Measurements from ENCODE around the gene RPS25.
"Not testable (repeated sequence)": the region's sequence is repeated elsewhere in the genome, so short reads cannot be mapped to it uniquely, and the experiment has no call there.

Gene RPS25

DNA sequence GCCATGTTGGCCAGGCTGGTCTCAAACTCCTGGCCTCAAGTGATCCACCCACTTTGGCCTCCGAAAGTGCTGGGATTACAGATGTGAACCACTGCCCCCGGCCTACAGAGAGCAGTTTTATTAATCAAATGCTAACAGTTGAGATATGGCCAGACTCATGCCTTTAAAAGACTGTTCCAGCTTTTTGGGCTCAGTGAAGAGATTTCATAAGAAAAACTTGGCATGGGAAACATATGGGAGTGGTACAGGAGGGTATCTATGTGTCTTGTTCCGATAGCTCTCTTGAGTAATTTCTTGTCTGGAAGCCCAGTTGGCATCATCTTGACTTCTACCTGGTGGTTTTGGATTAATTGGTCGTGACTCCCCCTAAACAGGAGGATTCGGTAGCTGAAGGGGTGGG lies 20.7 kb upstream of the RPS25 start:
- DNase-seq: no peak

DNA sequence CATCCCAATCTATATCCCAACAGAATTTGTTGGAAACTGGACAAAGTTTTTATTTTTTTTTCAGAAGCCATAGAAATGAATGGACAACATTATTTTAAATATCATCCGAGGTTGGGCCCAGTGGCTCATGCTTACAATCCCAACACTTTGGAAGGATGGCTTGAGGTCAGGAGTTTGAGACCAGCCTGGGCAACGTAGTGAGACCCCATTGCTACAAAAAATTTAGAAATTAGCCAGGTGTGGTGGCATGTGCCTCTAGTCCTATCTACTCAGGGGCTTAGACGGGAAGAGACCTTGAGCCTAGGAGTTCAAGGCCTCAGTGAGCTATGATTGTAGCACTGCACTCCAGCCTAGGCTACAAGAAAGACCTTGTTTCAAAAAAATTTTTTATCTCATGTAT lies 16.7 kb upstream of the RPS25 start:
- DNase-seq: no peak

DNA sequence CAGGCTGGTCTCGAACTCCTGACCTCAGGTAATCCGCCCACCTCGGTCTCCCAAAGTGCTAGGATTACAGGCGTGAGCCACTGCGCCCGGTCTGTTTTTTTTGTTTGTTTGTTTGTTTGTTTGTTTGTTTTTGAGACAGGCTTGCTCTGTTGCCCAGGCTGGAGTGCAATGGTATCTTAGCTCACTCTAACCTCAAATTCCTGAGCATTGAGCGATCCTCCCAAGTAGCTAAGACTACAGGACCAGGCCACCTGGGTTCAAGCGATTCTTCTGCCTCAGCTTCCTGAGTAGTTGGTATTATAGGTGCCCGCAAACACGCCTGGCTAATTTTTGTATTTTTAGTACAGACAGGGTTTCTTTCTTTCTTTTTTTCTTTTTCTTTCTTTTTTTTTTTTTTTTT lies 15.3 kb upstream of the RPS25 start:
- DNase-seq: not testable (repeated sequence)

DNA sequence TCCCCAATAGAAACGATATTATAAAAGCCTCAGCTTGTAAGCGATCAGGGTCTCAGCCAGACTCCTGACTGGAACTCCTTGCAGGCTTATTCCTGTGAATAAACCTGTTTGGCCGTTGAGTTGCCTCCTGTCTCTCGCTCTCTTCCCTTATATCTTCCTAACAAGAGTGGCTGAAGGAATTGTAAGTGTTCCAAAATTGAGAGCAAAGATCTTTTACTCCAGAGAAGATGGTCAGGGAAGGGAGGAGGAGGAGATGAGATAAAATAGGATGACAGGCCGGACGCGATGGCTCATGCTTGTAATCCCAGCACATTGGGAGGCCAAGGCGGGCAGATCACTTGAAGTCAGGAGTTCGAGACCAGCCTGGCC lies 13.8 kb upstream of the RPS25 start:
- DNase-seq: no peak

DNA sequence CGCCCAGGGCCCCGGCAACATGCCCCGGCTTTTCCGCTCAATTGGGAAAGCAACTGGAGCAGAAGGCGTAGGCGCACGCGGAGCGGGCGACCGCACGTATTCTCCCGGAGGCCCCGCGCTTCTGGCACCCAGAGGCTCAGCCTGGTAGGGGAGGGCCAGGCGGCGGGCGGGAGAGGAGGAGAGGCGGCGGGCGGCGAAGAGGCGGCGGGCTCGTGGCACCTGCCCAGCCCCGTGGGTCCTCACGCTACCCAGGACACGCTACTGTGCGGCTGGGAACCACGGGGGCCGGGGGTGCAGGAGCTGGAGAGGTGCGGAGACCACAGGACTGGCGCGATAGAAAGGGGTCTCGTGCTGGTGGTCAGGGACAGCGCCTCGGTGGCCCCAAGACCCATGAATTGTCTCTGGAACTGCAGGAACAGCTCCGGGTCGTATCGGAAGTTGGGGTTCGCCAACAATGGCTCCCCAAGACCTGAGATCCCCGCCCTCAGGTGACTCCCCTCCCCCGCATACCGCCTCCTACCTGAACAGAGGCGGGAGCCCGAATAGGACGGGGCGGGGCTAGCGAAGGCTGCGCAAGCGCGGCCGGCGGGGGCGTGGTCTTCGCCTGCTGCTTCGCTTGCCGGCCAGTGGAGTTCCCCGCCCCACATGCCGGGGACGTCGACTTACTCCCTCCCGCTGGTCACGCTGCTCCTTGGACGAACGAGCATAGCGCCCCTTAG lies 12.3 kb upstream of the RPS25 start, which contains the start of gene SLC37A4:
SLC37A4 (minus strand) TSS at position 549 of the 719 bp plus-strand sequence.
- peak; percentile 100 for DNase-seq

DNA sequence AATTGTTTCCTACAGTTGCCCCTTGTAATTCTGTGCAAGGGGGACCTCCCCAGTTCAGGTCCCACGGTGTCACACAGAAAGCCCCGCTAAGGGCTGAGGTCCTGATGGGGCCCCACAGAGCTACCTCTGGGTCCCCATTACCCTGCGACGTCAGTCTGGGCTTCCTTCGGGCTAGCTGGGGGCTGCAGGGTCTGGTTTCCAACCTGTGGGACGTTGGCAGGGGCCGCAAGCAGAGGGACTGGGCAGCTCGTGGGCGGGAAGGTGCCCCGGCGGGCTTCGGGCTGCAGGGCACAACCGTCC lies 11.8 kb upstream of the RPS25 start:
- no peak for DNase-seq

DNA sequence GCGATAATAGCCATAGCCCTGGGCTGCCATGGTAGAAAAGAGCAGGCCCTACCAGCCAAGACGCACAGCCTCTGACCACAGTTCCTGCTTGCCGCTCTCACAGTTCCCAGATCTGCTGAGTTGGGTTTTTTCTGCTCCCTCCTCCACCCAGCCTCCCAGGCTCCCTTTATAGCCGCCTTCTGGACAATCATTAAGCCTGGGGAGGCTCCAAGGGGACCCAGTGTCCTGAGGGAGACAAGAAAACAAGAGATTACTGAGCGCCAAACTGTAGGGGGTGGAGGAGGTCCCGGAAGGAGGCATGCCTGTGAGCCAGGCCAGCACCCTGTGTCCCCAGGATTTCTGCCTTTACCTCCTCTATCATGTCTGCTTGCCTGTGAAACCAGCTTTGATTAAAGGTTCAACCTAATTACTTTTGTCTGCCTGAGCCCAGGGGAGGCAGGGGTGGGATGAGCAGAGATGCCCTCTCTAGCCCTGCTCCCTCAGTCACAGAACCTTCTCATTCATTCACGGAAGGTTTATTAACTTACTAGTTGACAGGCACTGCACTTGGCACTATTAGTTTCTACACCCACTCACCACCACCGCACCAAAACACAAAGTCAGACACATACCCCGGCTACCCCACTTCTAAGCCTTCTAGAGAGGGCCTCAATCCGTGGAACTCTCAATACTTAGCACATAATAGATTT lies 11.3 kb upstream of the RPS25 start:
- no peak for DNase-seq

DNA sequence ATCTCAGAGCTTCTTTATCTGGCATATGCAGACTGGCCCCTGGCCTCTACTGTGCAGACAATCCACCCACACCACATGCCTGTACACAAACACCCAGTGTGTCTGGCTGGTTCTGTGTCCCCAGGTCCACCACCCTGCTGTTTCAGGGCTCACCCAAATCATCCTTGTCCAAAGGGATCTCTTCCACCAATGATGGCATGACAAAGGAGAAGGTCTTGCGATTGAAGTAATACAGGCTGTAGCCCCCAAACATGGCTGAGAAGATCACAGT lies 10.9 kb upstream of the RPS25 start:
- no peak for DNase-seq

DNA sequence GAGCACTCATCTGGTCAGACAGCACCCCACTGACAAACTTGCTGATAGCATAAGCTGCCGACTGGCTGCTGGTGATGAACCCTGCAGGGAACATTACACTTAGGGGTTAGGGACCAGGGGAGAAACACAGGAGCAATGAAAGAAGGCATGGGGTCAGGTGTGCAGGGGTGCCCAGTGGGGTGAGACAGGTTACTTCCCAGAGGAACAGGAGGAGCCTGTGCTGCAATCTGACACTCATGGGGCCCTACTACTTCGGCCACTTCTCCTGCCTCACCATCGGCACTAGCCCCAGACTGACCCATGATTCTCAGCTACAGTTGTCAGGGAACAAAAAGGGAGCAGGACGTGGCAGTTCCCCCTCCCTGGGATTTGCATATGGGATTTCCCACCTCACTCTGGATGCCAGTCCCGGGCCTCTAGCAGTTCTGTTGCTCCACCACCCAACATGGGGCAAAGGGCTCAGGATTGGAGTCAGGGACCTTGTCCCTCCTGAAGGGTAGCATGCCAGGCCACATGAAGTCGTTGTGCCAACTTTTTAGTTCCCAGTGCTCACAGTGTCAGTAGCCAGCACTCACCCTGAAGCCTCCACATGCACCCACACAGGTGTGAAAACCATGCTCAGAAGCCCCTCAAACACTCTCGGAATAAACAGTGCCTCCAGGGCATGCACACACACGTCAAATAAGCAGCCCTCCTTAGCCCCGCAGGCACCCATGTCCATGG lies 10.4 kb upstream of the RPS25 start:
- DNase-seq: no peak

DNA sequence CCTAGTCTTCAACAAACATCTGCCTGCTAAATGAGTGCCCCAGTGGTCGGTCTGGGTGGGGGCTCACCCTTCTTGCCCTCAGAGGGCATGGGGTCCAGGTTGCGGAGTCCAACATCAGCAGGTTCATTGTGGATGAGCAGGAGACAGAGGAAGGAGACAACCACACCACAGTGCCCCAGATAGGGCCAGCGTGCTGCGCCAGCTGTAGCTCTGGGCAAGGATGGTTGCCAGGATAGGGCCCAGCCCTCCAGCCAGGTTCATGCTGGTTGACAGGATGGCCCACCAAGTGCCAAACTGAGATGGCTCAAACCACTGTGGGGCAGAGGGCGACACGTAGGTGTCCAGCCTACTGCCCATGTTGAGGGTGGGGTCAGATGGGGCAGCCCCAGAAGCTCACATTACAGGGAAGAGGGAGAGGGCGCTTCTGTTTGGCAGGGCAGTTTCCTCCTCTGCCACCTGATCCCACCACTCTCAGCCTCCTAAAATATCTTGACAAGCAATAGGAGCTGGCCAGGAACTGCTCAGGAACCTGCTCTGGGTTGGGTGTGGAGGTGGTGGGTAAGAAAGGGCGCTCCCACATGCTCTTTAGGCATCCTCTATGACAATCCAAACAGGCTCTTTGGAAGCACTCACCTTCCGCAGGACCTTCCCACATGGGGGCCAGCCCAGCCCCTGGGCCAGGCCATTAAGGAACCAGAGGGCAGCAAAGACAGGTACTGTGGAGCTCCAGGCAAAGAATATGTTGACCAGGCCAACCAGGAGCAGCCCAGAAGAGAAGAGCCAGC lies 9.6 kb upstream of the RPS25 start:
- DNase-seq: no peak

DNA sequence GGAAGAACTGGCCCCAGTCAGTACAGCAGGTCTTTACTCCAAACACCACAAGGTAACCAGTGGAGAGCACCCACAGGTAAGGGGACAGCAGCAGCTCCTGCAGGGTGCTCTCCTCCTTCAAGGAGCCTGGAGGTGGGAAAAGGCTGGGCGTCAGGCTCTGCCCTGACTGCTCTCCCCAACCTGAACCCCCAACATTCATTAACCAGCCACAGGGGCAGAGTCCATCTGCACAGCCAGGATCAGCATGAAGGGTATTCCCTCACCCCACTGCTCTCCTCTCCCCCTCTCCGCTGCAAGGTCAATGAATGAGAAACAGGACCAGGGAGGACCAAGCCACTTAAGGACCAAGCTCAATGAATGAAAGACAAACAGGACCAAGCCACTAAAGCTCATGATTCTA lies 8.8 kb upstream of the RPS25 start:
- no peak for DNase-seq

DNA sequence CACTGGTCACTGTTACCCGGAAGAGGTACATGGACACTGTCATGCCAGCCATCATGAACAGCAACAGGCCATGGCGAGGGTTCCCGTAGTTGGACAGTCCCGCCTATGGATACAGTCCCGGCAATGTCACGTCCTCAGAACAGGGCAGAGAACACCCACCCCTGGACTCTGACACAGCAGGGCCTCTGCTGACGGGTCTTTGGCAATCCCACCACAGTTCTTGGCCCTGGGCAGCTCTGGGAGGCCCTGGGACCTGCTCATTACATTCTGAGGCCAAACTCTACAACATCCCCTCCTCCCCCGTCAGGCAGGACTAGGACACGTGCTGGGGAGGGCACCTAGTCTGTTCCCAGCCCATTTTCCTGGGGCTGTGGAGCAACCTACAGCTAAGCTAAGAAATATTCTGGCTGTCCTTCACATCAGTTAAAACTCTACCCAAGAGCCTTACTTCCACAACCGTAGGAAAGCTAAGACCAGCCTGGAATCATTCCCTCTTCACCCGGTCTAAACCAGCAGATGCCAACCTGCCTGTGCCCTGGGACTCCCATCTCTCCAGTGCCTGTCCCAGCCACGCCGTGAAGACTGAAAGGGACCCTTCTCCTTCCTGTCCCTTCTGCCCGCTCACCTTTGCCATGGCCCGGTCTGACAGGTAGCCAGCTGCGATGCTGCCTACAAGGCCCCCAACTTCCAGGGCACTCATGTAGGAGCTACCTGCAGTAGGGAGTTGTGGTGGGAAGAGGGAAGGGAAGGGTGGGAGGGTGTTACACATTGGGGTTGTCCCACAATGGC lies 8.0 kb upstream of the RPS25 start:
- no peak for DNase-seq

DNA sequence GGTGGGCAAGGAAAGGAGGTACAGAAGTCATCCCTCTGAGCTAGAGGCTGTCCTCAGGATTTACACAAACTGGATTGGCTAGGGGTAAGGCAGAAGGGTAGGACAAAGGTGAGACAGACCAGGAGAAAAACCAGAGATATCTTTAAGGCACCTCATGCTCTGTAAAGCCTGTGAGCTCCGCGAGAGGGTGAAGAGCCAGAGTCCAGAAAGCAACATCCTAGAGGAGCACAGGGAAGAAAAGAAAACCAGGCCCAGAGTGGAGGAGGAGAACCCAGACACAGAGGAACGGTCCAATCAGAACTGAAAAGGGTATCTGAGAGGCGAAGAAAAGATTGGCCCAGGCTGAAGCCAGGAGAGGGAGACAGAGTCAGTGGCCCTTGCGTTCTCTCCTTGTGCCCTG lies 7.4 kb upstream of the RPS25 start:
- DNase-seq: no peak

DNA sequence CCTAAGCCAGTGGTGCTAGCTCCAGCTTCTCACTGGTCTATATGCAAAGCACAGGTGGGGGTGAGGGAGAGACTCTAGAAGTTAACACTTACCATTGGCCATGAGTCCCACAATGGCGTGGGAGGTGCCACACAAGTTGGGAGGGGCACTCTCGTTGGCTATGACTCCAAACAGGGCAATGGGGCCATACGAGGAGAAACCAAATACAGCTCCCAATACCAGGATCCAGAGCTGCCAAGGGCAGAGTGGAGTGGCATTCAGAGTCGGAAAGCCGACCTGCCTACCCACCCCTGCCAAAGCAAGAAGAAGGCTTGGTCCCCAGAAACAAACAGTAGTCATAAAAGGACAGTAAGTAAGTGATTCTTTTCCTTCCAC lies 6.9 kb upstream of the RPS25 start:
- no peak for DNase-seq

DNA sequence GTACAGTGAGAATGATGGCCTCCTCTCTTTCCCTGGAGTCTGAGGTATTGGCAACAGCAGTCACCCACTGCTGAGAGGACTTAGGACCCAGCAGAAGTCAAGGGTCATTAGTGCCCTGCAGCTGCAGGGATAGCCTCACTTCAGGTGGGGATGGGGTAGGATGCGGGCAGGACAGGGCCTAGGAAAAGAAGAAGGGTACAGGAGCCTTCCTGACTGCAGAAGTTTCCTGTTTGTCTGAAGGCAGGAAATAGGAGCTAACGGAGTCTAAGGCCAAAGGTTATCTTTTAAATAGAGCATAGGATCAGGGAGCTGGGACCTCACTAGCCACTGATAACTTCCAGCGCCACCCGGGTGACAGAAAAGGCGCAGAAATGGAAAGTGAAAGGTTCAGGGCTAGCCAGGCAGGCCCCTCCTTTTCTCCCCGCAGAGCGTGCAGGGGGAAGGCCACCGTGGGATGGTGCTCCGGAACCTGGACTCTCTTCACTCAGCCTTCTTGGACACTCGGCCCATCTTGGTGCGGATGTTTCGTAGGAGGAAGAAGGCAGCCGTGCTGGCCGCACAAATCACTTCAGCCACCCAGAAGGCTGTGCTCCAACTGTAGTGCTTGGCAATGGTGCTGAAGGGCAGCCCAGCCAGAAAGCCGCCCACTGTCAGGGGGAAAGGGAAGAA lies 6.4 kb upstream of the RPS25 start:
- no peak for DNase-seq

DNA sequence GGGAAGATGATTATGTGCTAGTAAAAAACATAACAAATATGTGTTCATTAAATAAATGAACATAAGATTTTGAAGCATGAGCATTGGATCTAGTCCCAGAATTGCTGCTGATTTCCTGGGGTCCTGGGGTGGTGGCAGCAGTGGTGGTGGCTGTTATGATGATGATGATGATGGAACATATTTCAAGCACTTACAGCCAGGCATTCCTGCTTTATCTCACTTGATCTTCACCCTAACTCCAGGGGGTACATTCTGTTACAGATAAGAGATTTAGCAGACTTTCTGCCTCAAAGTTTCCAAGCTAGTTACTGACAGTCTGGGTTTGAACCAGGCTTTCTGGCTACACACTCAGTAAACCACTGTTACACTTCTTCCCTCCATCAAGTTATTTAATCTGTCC lies 5.6 kb upstream of the RPS25 start:
- DNase-seq: no peak

DNA sequence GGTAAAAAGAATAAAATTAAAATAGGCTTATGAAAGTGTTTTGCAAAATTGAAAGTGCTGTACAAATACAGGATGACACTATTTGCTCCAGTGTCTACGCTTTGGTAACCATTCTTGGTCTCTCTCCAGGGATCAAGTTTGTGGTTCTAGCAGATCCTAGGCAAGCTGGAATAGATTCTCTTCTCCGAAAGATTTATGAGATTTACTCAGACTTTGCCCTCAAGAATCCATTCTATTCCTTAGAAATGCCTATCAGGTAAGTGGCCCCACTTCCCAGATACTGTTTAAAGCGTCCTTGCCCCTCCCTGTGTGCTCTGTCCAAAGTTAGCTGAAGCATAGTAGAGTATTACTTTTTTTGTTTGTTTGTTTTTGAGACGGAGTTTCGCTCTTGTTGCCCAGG lies 3.5 kb upstream of the RPS25 start:
- no peak for DNase-seq

DNA sequence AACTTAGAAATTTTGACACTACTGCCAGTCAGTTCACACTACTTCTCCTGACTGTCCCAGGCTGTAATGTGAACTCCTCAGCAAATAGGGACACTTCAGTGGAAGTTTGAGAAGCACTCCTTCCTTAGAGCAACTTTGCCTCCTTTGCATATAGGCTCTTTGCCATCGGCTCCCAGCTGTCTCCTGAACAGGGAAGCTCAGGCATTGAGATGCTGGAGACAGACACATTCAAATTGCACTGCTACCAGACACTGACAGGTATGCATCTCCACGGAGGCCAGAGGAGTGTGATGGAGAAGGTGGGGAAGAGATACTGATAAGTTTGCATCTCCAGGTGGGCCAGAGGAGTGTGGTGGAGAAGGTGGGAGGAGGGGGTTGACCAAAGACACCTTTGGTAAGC lies 1.9 kb upstream of the RPS25 start:
- DNase-seq: no peak

DNA sequence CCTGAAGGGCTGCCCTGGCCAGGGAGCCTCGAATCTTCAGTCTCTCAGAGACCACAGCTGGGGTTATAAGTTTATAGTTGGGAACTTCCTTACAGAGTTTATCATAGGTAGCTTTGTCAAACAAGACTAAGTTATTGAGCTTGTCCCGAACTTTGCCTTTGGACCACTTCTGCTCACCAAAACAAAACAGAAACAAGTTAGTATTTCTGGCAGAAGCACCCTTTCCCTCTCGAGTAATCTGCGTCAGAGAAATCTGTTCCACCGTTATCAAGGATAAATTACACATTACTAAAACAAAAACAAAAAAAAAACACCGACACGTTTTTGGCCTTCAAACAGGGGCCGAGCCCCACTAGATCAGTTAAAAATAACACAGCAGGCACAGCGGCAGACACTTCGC lies 766 bp downstream of the RPS25 start:
- not testable (repeated sequence) for DNase-seq

DNA sequence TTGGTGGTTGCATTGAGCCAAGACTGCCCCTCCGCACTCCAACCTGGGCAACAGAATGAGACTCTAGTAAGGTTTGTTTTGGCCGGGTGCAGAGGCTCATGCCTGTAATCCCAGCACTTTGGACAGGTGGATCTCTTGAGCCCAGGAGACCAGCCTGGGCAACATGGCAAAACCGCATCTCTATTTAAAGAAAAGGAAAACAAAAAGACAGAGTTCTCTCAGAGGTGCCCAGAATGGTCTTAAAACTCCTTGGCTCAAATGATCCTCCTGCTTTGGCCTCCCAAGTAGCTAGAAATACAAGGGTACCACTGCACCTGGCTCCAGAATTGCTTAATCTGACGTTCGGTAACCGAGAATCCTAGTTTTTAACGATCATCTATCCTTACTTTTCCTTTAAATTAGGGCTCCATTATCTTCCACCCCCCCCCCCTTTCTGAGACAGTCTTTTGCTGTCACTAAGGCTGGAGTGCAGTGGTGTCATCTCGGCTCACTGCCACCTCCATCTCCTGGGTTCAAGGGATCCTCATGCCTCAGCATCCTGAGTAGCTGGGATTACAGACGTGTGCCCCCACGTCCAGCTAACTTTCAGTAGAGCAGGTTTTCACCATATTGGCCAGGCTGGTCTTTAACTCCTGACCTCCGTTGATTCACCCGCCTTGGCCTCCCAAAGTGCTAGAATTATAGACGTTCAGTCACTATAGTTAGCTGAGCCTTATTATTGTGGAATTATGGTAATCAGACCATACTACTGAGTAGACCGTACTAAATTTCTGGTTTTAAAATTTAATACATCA lies 1.7 kb downstream of the RPS25 start:
- DNase-seq: no peak

DNA sequence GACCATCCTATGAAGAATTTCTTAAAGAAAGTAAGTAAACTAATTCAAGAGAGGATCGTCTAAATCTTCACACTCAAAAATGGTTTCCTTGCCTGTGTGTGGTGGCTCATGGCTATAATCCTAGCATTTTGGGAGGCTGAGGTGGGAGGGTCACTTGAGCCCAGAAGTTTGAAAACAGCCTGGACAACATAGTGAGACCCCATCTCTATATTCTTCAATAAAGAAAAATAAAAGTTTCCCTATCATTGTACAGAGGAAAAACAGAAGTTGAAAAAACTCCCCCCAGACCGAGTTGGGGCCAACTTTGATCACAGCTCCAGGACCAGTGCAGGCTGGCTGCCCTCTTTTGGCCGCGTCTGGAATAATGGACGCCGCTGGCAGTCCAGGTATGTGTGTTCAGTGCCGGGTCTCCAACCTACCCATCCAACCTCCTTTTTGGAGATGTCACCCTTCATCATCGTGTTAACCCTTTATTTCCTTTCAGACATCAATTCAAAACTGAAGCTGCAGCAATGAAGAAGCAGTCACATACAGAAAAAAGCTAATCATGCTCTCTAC lies 3.0 kb downstream of the RPS25 start:
- no peak for DNase-seq

Data from NCI-H1105 (cell line).